GM23338 (cell line): ENCODE measurements around the gene PCGF3. TPM values are rescaled to one million over a fixed set of nuclear protein-coding genes. Genes with fewer than 3 reads are reported as not detected.

Experiments used
- ATAC-seq: fragments of 200-7000 bp; cut with Tn5 transposase; 3 replicates; pipeline ENCODE4 v1.9.1; 2020
- DNase-seq: peaks from one replicate; pipeline ENCODE4 v3.0.0-alpha.2; 2015; ENCODE audit warnings: low spot score
- H2AFZ ChIP-seq: fragments of 200-600 bp; sonication (generic); 2 replicates; pipeline ENCODE4 v1.8.0; 2016; ENCODE audit warnings: antibody characterized with exemption, mild to moderate bottlenecking, moderate library complexity
- H3F3A ChIP-seq: fragments of 200-600 bp; sonication (generic); replicated peaks from 2 replicates; pipeline ENCODE4 v1.8.0; 2017; ENCODE audit warnings: antibody characterized with exemption, mixed run types, low read depth
- H3K27ac ChIP-seq: fragments of 200-600 bp; sonication (generic); 2 replicates; pipeline ENCODE4 v1.6.1; 2016; ENCODE audit warnings: low read depth
- H3K27me3 ChIP-seq: fragments of 200-600 bp; sonication (generic); 2 replicates; pipeline ENCODE4 v1.8.0; 2016; ENCODE audit warnings: mild to moderate bottlenecking, mixed run types, moderate library complexity; ENCODE audit not compliant: insufficient read depth
- H3K36me3 ChIP-seq: fragments of 200-600 bp; sonication (generic); 2 replicates; pipeline ENCODE4 v1.8.0; 2016; ENCODE audit warnings: mild to moderate bottlenecking; ENCODE audit not compliant: insufficient read depth
- H3K4me1 ChIP-seq: fragments of 200-600 bp; sonication (generic); 2 replicates; pipeline ENCODE4 v1.8.0; 2016; ENCODE audit warnings: mild to moderate bottlenecking, moderate library complexity; ENCODE audit not compliant: insufficient read depth
- H3K4me2 ChIP-seq: fragments of 200-600 bp; sonication (generic); 2 replicates; pipeline ENCODE4 v1.7.1; 2017; ENCODE audit warnings: mixed run types
- H3K4me3 ChIP-seq: fragments of 200-600 bp; sonication (generic); 2 replicates; pipeline ENCODE4 v1.6.1; 2016; ENCODE audit warnings: mixed run types
- H3K79me2 ChIP-seq: fragments of 200-600 bp; sonication (generic); replicated peaks from 2 replicates; pipeline ENCODE4 v1.8.0; 2017; ENCODE audit warnings: mild to moderate bottlenecking; ENCODE audit not compliant: insufficient read depth
- H3K9me2 ChIP-seq: fragments of 200-600 bp; sonication (generic); 2 replicates; pipeline ENCODE4 v1.8.0; 2017; ENCODE audit not compliant: insufficient read depth
- H4K20me1 ChIP-seq: fragments of 200-600 bp; sonication (generic); replicated peaks from 2 replicates; pipeline ENCODE4 v1.8.0; 2017; ENCODE audit warnings: mild to moderate bottlenecking; ENCODE audit not compliant: insufficient read depth
- H3K27ac Mint-ChIP-seq: 2 replicates; pipeline ENCODE4 v1.8.0; 2020; ENCODE audit warnings: inconsistent platforms, mild to moderate bottlenecking, moderate library complexity, mixed read lengths
- H3K27me3 Mint-ChIP-seq: 3 replicates; pipeline ENCODE4 v1.8.0; 2022; ENCODE audit warnings: low read depth, mild to moderate bottlenecking, moderate library complexity, mixed read lengths, inconsistent platforms; ENCODE audit not compliant: insufficient read depth, poor library complexity
- H3K36me3 Mint-ChIP-seq: 3 replicates; pipeline ENCODE4 v1.8.0; 2021; ENCODE audit warnings: low read depth, mild to moderate bottlenecking, inconsistent platforms, moderate library complexity, mixed read lengths
- H3K4me1 Mint-ChIP-seq: 3 replicates; pipeline ENCODE4 v1.8.0; 2020; ENCODE audit warnings: mild to moderate bottlenecking, inconsistent platforms, mixed read lengths
- H3K4me3 Mint-ChIP-seq: 3 replicates; pipeline ENCODE4 v1.8.0; 2021; ENCODE audit warnings: moderate library complexity, mild to moderate bottlenecking, inconsistent platforms, mixed read lengths
- H3K9me3 Mint-ChIP-seq: 3 replicates; pipeline ENCODE4 v1.8.0; 2020; ENCODE audit warnings: moderate library complexity, mild to moderate bottlenecking, inconsistent platforms, mixed read lengths
- CREB1 ChIP-seq: fragments of 250-450 bp; sonication (Bioruptor Pico); IDR thresholded peaks from 2 replicates; pipeline ENCODE4 v1.5.0; 2020; ENCODE audit warnings: low read depth, mild to moderate bottlenecking, moderate library complexity
- ETS1 ChIP-seq: IDR thresholded peaks from 2 replicates; pipeline ENCODE4 v1.6.1; 2016; ENCODE audit warnings: antibody characterized with exemption
- EZH2 ChIP-seq: fragments of 200-600 bp; sonication (generic); IDR thresholded peaks from one replicate; pipeline ENCODE4 v1.8.0; 2017; ENCODE audit warnings: antibody characterized with exemption, mild to moderate bottlenecking, low read depth; ENCODE audit not compliant: unreplicated experiment
- EZH2phosphoT487 ChIP-seq: fragments of 200-600 bp; sonication (generic); IDR thresholded peaks from one replicate; pipeline ENCODE4 v1.8.1; 2018; ENCODE audit warnings: antibody characterized with exemption; ENCODE audit not compliant: unreplicated experiment
- JUNB ChIP-seq: IDR thresholded peaks from one replicate; pipeline ENCODE4 v1.6.1; 2016; ENCODE audit warnings: antibody characterized with exemption; ENCODE audit not compliant: unreplicated experiment
- NANOG ChIP-seq: IDR thresholded peaks from 2 replicates; pipeline ENCODE4 v1.6.1; 2016; ENCODE audit warnings: antibody characterized with exemption, borderline replicate concordance
- POLR2AphosphoS5 ChIP-seq: IDR thresholded peaks from 2 replicates; pipeline ENCODE4 v1.6.1; 2016; ENCODE audit warnings: antibody characterized with exemption, low read depth
- REST ChIP-seq: IDR thresholded peaks from one replicate; pipeline ENCODE4 v1.6.1; 2018; ENCODE audit warnings: antibody characterized with exemption; ENCODE audit not compliant: unreplicated experiment
- STAT1 ChIP-seq: IDR thresholded peaks from one replicate; pipeline ENCODE4 v1.6.1; 2016; ENCODE audit warnings: antibody characterized with exemption; ENCODE audit not compliant: unreplicated experiment
- ZNF114 ChIP-seq: fragments of 250-450 bp; sonication (Bioruptor Pico); IDR thresholded peaks from 2 replicates; pipeline ENCODE4 v1.5.0; 2020; ENCODE audit warnings: mild to moderate bottlenecking, moderate library complexity
- ZNF331 ChIP-seq: fragments of 250-450 bp; sonication (Bioruptor Pico); IDR thresholded peaks from 2 replicates; pipeline ENCODE4 v1.5.0; 2020; ENCODE audit warnings: low read depth, mild to moderate bottlenecking, moderate library complexity
- polyA plus RNA-seq: library from polyadenylated mRNA; unstranded; fragments of >200 nt; fragmentation: Nextera tagmentation; extraction: Ambion mirVana; gene quantifications from 2 replicates; pipeline ENCODE4 v1.2.1, GENCODE V29; 2016
- total RNA-seq: library from RNA; depleted of rRNA; stranded (reverse); fragments of >200 nt; shearing (Covaris generic); gene quantifications from 2 replicates; pipeline ENCODE4 v1.2.3, GENCODE V29; 2014
- TF ChIP-seq, protein P1 (sequence below): fragments of 250-450 bp; sonication (Bioruptor Pico); IDR thresholded peaks from 2 replicates; pipeline ENCODE4 v1.5.0; 2020; ENCODE audit warnings: mild to moderate bottlenecking, moderate library complexity
- TF ChIP-seq, protein P2 (sequence below), 2 experiments: fragments of 200-600 bp in 1 of 2; sonication (generic) in 1 of 2; conservative IDR thresholded peaks; 2 replicates each; pipeline versions ENCODE4 v1.5.1 to v1.6.1; 2016 to 2017; ENCODE audit warnings: antibody characterized with exemption in 2 of 2, low read depth in 2 of 2, mild to moderate bottlenecking in 2 of 2, moderate library complexity in 1 of 2

The PCGF3 gene
- total and polyA plus RNA-seq, 2 experiments from 2014 or later = 33.1 to 49.0 TPM

DNA sequence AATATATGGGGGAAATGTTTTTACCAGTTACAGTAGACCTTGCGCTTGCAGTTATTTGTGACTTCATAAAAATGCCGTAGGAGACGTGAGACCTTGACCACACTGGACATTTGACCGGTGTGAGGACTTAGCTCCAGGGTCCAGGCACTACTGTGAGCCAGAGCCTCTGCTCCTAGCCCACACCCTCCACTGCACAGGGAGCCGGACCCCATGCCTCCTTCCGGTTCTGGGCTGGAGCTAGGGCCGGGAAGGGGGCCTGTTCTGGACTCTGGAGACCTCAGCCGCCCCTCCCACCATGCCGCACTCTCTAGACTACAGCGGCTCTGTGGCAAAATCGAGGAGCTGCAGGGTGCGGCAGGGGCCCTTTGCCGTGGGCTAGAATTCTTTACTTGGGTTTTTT lies 5.3 kb downstream of the PCGF3 start:
- Histone ChIP-seq H3F3A (no peaks in the 10 kb centered on the region), H3K9me2 (no peaks in the 10 kb centered on the region), H3K4me2 (no peak overlapping the region), H3K36me3 (0 out of 2 replicates have a peak, but pooled peaks cover 3% of the 10 kb centered on the region), H3K4me3 (no peak overlapping the region), H3K79me2 (peaks cover 67% of the 10 kb centered on the region), H3K4me1 (no peaks in the 10 kb centered on the region), H4K20me1 (peaks cover 33% of the 10 kb centered on the region), H3K27me3 (no peaks in the 10 kb centered on the region), H2AFZ (no peak overlapping the region), H3K27ac (no peak overlapping the region)
- peaks cover 35% of the 10 kb centered on the region for H3K36me3 Mint-ChIP-seq
- ATAC-seq = peak; percentile 48
- H3K27me3 Mint-ChIP-seq = peaks cover 4% of the 10 kb centered on the region
- no peaks in the 10 kb centered on the region for H3K9me3 Mint-ChIP-seq
- no peak overlapping the region for H3K27ac Mint-ChIP-seq
- no peak for DNase-seq
- peaks cover 4% of the 10 kb centered on the region; the same call in 2 of the 3 replicates for H3K4me1 Mint-ChIP-seq
- no peak for TF ChIP-seq NANOG
- TF ChIP-seq JUNB = no peak
- no peak for TF ChIP-seq POLR2AphosphoS5
- TF ChIP-seq STAT1 = no peak
- TF ChIP-seq, protein P1, sequence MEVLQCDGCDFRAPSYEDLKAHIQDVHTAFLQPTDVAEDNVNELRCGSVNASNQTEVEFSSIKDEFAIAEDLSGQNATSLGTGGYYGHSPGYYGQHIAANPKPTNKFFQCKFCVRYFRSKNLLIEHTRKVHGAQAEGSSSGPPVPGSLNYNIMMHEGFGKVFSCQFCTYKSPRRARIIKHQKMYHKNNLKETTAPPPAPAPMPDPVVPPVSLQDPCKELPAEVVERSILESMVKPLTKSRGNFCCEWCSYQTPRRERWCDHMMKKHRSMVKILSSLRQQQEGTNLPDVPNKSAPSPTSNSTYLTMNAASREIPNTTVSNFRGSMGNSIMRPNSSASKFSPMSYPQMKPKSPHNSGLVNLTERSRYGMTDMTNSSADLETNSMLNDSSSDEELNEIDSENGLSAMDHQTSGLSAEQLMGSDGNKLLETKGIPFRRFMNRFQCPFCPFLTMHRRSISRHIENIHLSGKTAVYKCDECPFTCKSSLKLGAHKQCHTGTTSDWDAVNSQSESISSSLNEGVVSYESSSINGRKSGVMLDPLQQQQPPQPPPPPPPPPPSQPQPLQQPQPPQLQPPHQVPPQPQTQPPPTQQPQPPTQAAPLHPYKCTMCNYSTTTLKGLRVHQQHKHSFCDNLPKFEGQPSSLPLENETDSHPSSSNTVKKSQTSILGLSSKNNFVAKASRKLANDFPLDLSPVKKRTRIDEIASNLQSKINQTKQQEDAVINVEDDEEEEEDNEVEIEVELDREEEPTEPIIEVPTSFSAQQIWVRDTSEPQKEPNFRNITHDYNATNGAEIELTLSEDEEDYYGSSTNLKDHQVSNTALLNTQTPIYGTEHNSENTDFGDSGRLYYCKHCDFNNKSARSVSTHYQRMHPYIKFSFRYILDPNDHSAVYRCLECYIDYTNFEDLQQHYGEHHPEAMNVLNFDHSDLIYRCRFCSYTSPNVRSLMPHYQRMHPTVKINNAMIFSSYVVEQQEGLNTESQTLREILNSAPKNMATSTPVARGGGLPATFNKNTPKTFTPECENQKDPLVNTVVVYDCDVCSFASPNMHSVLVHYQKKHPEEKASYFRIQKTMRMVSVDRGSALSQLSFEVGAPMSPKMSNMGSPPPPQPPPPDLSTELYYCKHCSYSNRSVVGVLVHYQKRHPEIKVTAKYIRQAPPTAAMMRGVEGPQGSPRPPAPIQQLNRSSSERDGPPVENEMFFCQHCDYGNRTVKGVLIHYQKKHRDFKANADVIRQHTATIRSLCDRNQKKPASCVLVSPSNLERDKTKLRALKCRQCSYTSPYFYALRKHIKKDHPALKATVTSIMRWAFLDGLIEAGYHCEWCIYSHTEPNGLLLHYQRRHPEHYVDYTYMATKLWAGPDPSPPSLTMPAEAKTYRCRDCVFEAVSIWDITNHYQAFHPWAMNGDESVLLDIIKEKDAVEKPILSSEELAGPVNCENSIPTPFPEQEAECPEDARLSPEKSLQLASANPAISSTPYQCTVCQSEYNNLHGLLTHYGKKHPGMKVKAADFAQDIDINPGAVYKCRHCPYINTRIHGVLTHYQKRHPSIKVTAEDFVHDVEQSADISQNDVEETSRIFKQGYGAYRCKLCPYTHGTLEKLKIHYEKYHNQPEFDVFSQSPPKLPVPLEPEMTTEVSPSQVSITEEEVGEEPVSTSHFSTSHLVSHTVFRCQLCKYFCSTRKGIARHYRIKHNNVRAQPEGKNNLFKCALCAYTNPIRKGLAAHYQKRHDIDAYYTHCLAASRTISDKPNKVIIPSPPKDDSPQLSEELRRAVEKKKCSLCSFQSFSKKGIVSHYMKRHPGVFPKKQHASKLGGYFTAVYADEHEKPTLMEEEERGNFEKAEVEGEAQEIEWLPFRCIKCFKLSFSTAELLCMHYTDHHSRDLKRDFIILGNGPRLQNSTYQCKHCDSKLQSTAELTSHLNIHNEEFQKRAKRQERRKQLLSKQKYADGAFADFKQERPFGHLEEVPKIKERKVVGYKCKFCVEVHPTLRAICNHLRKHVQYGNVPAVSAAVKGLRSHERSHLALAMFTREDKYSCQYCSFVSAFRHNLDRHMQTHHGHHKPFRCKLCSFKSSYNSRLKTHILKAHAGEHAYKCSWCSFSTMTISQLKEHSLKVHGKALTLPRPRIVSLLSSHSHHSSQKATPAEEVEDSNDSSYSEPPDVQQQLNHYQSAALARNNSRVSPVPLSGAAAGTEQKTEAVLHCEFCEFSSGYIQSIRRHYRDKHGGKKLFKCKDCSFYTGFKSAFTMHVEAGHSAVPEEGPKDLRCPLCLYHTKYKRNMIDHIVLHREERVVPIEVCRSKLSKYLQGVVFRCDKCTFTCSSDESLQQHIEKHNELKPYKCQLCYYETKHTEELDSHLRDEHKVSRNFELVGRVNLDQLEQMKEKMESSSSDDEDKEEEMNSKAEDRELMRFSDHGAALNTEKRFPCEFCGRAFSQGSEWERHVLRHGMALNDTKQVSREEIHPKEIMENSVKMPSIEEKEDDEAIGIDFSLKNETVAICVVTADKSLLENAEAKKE (CRISPR knock-in tag) = no peak
- no peak for TF ChIP-seq ETS1
- TF ChIP-seq, protein P2, sequence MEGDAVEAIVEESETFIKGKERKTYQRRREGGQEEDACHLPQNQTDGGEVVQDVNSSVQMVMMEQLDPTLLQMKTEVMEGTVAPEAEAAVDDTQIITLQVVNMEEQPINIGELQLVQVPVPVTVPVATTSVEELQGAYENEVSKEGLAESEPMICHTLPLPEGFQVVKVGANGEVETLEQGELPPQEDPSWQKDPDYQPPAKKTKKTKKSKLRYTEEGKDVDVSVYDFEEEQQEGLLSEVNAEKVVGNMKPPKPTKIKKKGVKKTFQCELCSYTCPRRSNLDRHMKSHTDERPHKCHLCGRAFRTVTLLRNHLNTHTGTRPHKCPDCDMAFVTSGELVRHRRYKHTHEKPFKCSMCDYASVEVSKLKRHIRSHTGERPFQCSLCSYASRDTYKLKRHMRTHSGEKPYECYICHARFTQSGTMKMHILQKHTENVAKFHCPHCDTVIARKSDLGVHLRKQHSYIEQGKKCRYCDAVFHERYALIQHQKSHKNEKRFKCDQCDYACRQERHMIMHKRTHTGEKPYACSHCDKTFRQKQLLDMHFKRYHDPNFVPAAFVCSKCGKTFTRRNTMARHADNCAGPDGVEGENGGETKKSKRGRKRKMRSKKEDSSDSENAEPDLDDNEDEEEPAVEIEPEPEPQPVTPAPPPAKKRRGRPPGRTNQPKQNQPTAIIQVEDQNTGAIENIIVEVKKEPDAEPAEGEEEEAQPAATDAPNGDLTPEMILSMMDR (conservative IDR thresholded peaks at IDR 0.05; ENCODE audit: low read depth in 2 of 2) = no peak
- TF ChIP-seq ZNF114 (CRISPR knock-in tag) = no peak
- TF ChIP-seq REST = no peak
- no peak for TF ChIP-seq EZH2
- no peak for TF ChIP-seq ZNF331 (CRISPR knock-in tag)
- no peak for TF ChIP-seq CREB1 (CRISPR knock-in tag)
- no peak for TF ChIP-seq EZH2phosphoT487
- H3K4me3 Mint-ChIP-seq = no peak overlapping the region
